Kidney (tissue), 14 donors: Measurements from ENCODE around the gene TUBB2B. TPM values are rescaled to one million over a fixed set of nuclear protein-coding genes. Genes with fewer than 3 reads are reported as not detected.

Experiments
- DNase-seq, 5 donors: peaks; one replicate each; pipeline ENCODE4 v3.0.0-alpha.2; 2013 to 2020
- FAIRE-seq: peaks from 2 replicates; lab custom pipeline; 2012; peaks lifted over from hg19 to GRCh38; lab: Jason Lieb, UNC
- H3K27ac ChIP-seq, 2 donors: one replicate each; pipeline ENCODE4 v1.7.0; 2013; ENCODE audit warnings: low read depth in 2 of 2, low read length in 2 of 2, inconsistent platforms in 1 of 2
- H3K27me3 ChIP-seq: one replicate; pipeline ENCODE4 v1.7.1; 2013; ENCODE audit warnings: low read length, inconsistent platforms; ENCODE audit not compliant: control insufficient read depth, insufficient read depth
- H3K36me3 ChIP-seq, 3 donors: one replicate each; pipeline versions ENCODE4 v1.7.0 to v1.7.1; 2013; ENCODE audit warnings: low read length in 3 of 3, control low read depth in 1 of 3, inconsistent platforms in 1 of 3; ENCODE audit not compliant: insufficient read depth in 3 of 3, control insufficient read depth in 2 of 3
- H3K4me1 ChIP-seq, 3 donors: one replicate each; pipeline versions ENCODE4 v1.7.0 to v1.7.1; 2013; ENCODE audit warnings: low read length in 3 of 3, inconsistent platforms in 1 of 3, low read depth in 1 of 3; ENCODE audit not compliant: control insufficient read depth in 2 of 3, insufficient read depth in 2 of 3
- H3K4me3 ChIP-seq, 3 donors: one replicate each; pipeline versions ENCODE4 v1.7.0 to v1.8.1; 2013; ENCODE audit warnings: low read length in 3 of 3, control low read depth in 1 of 3, inconsistent platforms in 1 of 3
- H3K9ac ChIP-seq, 3 donors: one replicate each; pipeline versions ENCODE4 v1.7.0 to v1.7.1; 2013; ENCODE audit warnings: low read length in 3 of 3, control low read depth in 1 of 3, inconsistent platforms in 1 of 3
- H3K9me3 ChIP-seq, 3 donors: one replicate each; pipeline versions ENCODE4 v1.7.0 to v1.7.1; 2013; ENCODE audit warnings: low read length in 3 of 3, control low read depth in 1 of 3, inconsistent platforms in 1 of 3; ENCODE audit not compliant: control insufficient read depth in 2 of 3, insufficient read depth in 1 of 3
- CTCF ChIP-seq: IDR thresholded peaks from 3 replicates; pipeline ENCODE4 v1.5.1; 2012; ENCODE audit warnings: mild to moderate bottlenecking, moderate library complexity, borderline replicate concordance; ENCODE audit not compliant: insufficient read depth; ENCODE audit errors: extremely low read depth
- intact Hi-C: fragments of 100-400 bp; cut with DNase I; formaldehyde crosslinking; loops from one replicate; pipeline ENCODE4 v1.11.1; 2022
- polyA plus RNA-seq: library from polyadenylated mRNA; stranded (reverse); fragments of 350-450 nt; fragmentation: Illumina TruSeq; extraction: RNeasy Lipid Tissue Mini Kit (QIAGEN cat#74804); gene quantifications from one replicate; pipeline ENCODE4 v1.2.3, GENCODE V29; 2014; ENCODE audit warnings: low read depth, low replicate concordance; ENCODE audit not compliant: insufficient read depth
- total RNA-seq: library from RNA; stranded (reverse); fragmentation: NEBNext Ultra II Directional; extraction: Animal tissue kit (Norgen Biotek cat#: 25700); gene quantifications from one replicate; pipeline ENCODE4 v1.2.1, GENCODE V29; 2021
- donor health status: control.
- donor health status: control.
- donor health status: control.
- donor health status: control.
- donor health status: control.
- donor health status: DM: yes; HTN: yes; CAD: no.
- donor health status: Normal renal cell carcinoma (clear cell type).

Gene TUBB2B
- total and polyA plus RNA-seq, 2 donors from 2014 or later, result 34.2 to 46.1 TPM

GRCh38 chr6:3276174-3277167 is 49.0 kb upstream of the TUBB2B start:
- Histone ChIP-seq H3K27me3 (no peaks in the 10 kb centered on the region), H3K9ac (no peak overlapping the region), H3K9me3 (no peaks in the 10 kb centered on the region), H3K4me3 (no peak overlapping the region), H3K36me3 (peaks cover 0 to 18% (median 3%) of the 10 kb centered on the region in 3 donors), H3K4me1 (no peaks in the 10 kb centered on the region), H3K27ac (no peak overlapping the region)
- no peak for TF ChIP-seq CTCF
- no peak for DNase-seq
- FAIRE-seq, result no peak
- intact Hi-C loops, result no loop called here

GRCh38 chr6:3273707-3274521 is 46.5 kb upstream of the TUBB2B start:
- TF ChIP-seq CTCF, result no peak
- no peak for FAIRE-seq

GRCh38 chr6:3272911-3273547 is 45.6 kb upstream of the TUBB2B start:
- DNase-seq (no peak), FAIRE-seq (no peak)
- H3K4me3 ChIP-seq, result no peak overlapping the region
- H3K27me3 ChIP-seq, result no peaks in the 10 kb centered on the region
- intact Hi-C loops, result no loop called here
- no peak for TF ChIP-seq CTCF
- H3K9ac ChIP-seq, result no peak overlapping the region
- peaks cover 0 to 21% (median 4%) of the 10 kb centered on the region in 3 donors for H3K36me3 ChIP-seq
- peaks cover 0 to 2% (median 0%) of the 10 kb centered on the region in 3 donors for H3K4me1 ChIP-seq
- no peak overlapping the region for H3K27ac ChIP-seq
- H3K9me3 ChIP-seq, result no peaks in the 10 kb centered on the region

More at GRCh38 chr6:3273707-3274521, 46.5 kb upstream of the TUBB2B start:
- H3K36me3 ChIP-seq, result peaks cover 0 to 21% (median 4%) of the 10 kb centered on the region in 3 donors
- H3K9me3 ChIP-seq, result no peaks in the 10 kb centered on the region
- DNase-seq, result no peak
- intact Hi-C loops, result no loop called here
- no peaks in the 10 kb centered on the region for H3K27me3 ChIP-seq
- no peak overlapping the region for H3K27ac ChIP-seq
- no peak overlapping the region for H3K4me3 ChIP-seq
- H3K9ac ChIP-seq, result no peak overlapping the region
- peaks cover 0 to 2% (median 0%) of the 10 kb centered on the region in 3 donors for H3K4me1 ChIP-seq
